Measurements from ENCODE around the gene CDH11.

GRCh38 chr16:65148804-65149203 lies 26.9 kb upstream of the CDH11 start:
- TF ChIP-seq ZNF398 (CRISPR knock-in tag; IDR thresholded peaks at IDR 0.05) (no peak), CTCF (IDR thresholded peaks at IDR 0.05 in 2 of 3, conservative IDR thresholded peaks at IDR 0.05 in 1 of 3; ENCODE audit: insufficient read depth in 2 of 3, low read depth in 1 of 3, low read length in 3 of 3) (no peak), SREBF1 (IDR thresholded peaks at IDR 0.05; ENCODE audit: borderline replicate concordance, low read depth, low read length) (no peak), DPF2 (IDR thresholded peaks at IDR 0.05) (no peak), E2F6 (IDR thresholded peaks at IDR 0.05; ENCODE audit: borderline replicate concordance in 1 of 2, extremely low read depth in 1 of 2, insufficient read depth in 1 of 2, insufficient read length in 1 of 2, low read depth in 1 of 2, low read length in 1 of 2, poor library complexity in 1 of 2, severe bottlenecking in 1 of 2) (no peak)

Measured in K562 (cell line).